K562 (cell line): ENCODE data around the gene JMJD1C. TPM values are rescaled to one million over a fixed set of nuclear protein-coding genes. Genes with fewer than 3 reads are reported as not detected.

Source experiments
- ATAC-seq: fragments of 200-7000 bp; cut with Tn5 transposase; 3 replicates; pipeline ENCODE4 v1.9.1; 2020; ENCODE audit warnings: moderate library complexity
- BruUV-seq: library from RNA; stranded (reverse); fragments of 400-500 nt; replicated peaks from 2 replicates; lab custom pipeline; 2021; lab: Mats Ljungman, UMichigan
- CTCF ChIA-PET: fragments of 300-600 bp; formaldehyde crosslinking; extraction: SDS; loops from one replicate; lab custom pipeline; 2021; ENCODE audit warnings: low intra/inter-chr PET ratio; lab: Yijun Ruan, JAX
- POLR2A ChIA-PET: fragments of 300-600, 350-650 bp; sonication (Branson Sonifier 250); formaldehyde crosslinking; extraction: SDS; loops from one replicate; lab custom pipeline; 2021; ENCODE audit warnings: antibody characterized with exemption, inconsistent platforms; lab: Yijun Ruan, JAX
- DNase-seq, 4 experiments: peaks; one replicate each; pipeline versions ENCODE4 v3.0.0 to v3.0.0-alpha.2; 2011 to 2018; ENCODE audit warnings: low spot score in 3 of 4, mixed read lengths in 3 of 4; ENCODE audit errors: extremely low read depth in 1 of 4
- FAIRE-seq: peaks from 2 replicates; lab custom pipeline; 2011; peaks lifted over from hg19 to GRCh38; lab: Jason Lieb, UNC
- H2AFZ ChIP-seq: 2 replicates; pipeline ENCODE4 v1.6.0; 2011; ENCODE audit warnings: low read depth, low read length, control low read depth, inconsistent platforms
- H3K27ac ChIP-seq: fragments of 200-600 bp; 3 replicates; pipeline ENCODE4 v1.8.0; 2011; ENCODE audit warnings: low read depth, mild to moderate bottlenecking, control low read depth, inconsistent platforms, low read length, moderate library complexity, mixed read lengths; ENCODE audit errors: extremely low read depth
- H3K27me3 ChIP-seq, 2 experiments: fragments of 300-600 bp in 1 of 2; 2 replicates in 1 of 2; 3 replicates in 1 of 2; pipeline versions ENCODE4 v1.6.0 to v1.8.0; 2011; ENCODE audit warnings: inconsistent platforms in 2 of 2, low read length in 2 of 2, mild to moderate bottlenecking in 1 of 2, mixed read lengths in 1 of 2, moderate library complexity in 1 of 2; ENCODE audit not compliant: control insufficient read depth in 2 of 2, insufficient read depth in 2 of 2
- H3K36me3 ChIP-seq: fragments of 300-600 bp; 3 replicates; pipeline ENCODE4 v1.8.0; 2011; ENCODE audit warnings: mild to moderate bottlenecking, low read length, inconsistent platforms; ENCODE audit not compliant: control insufficient read depth, insufficient read depth
- H3K4me1 ChIP-seq, 2 experiments: fragments of 200-600 bp in 1 of 2; replicated peaks in 1 of 2; 2 replicates in 1 of 2; 3 replicates in 1 of 2; pipeline versions ENCODE4 v1.5.1 to v1.8.0; 2011; ENCODE audit warnings: inconsistent platforms in 2 of 2, low read length in 2 of 2, mild to moderate bottlenecking in 1 of 2, mixed read lengths in 1 of 2, moderate library complexity in 1 of 2; ENCODE audit not compliant: control insufficient read depth in 2 of 2, insufficient read depth in 2 of 2
- H3K4me2 ChIP-seq: 2 replicates; pipeline ENCODE4 v1.6.1; 2011; ENCODE audit warnings: low read length, control low read depth, inconsistent platforms, mixed read lengths; ENCODE audit not compliant: insufficient read depth
- H3K4me3 ChIP-seq: fragments of 200-600 bp; sonication (generic), shearing (Covaris generic); 2 replicates; pipeline ENCODE4 v1.5.1; 2016; ENCODE audit warnings: control low read depth, inconsistent platforms
- H3K79me2 ChIP-seq: fragments of 200-600 bp; 3 replicates; pipeline ENCODE4 v1.8.0; 2011; ENCODE audit warnings: low read length, inconsistent platforms; ENCODE audit not compliant: control insufficient read depth, insufficient read depth
- H3K9ac ChIP-seq, 2 experiments: 2 replicates each; pipeline versions ENCODE4 v1.6.0 to v1.6.1; 2011; ENCODE audit warnings: low read depth in 2 of 2, low read length in 2 of 2, control low read depth in 1 of 2, inconsistent platforms in 1 of 2, mild to moderate bottlenecking in 1 of 2, mixed read lengths in 1 of 2; ENCODE audit not compliant: insufficient read depth in 1 of 2
- H3K9me1 ChIP-seq: one replicate; pipeline ENCODE4 v1.6.0; 2011; ENCODE audit warnings: inconsistent platforms, mild to moderate bottlenecking, low read length, moderate library complexity; ENCODE audit not compliant: control insufficient read depth, insufficient read depth
- H3K9me3 ChIP-seq: replicated peaks from 2 replicates; pipeline ENCODE4 v1.5.1; 2011; ENCODE audit warnings: low read depth, low read length, inconsistent platforms; ENCODE audit not compliant: control insufficient read depth, insufficient read depth
- H4K20me1 ChIP-seq: replicated peaks from 2 replicates; pipeline ENCODE4 v1.6.1; 2011; ENCODE audit warnings: low read length, inconsistent platforms, mixed read lengths; ENCODE audit not compliant: control insufficient read depth, insufficient read depth
- CHD4 ChIP-seq: fragments of 200-600 bp; sonication (generic); IDR thresholded peaks from 3 replicates; pipeline ENCODE4 v1.6.1; 2012; ENCODE audit warnings: low read depth, mild to moderate bottlenecking, mixed read lengths, low read length, inconsistent platforms; ENCODE audit not compliant: insufficient read depth, insufficient replicate concordance, poor library complexity, severe bottlenecking
- EHMT2 ChIP-seq: fragments of 450-650 bp; IDR thresholded peaks from 2 replicates; pipeline ENCODE4 v1.6.1; 2018; ENCODE audit warnings: antibody characterized with exemption
- FOXA1 ChIP-seq: fragments of 450-650 bp; IDR thresholded peaks from 2 replicates; pipeline ENCODE4 v1.6.1; 2016; ENCODE audit warnings: mild to moderate bottlenecking, borderline replicate concordance
- FOXK2 ChIP-seq, 2 experiments: fragments of 450-650 bp; IDR thresholded peaks in 1 of 2; conservative IDR thresholded peaks in 1 of 2; 2 replicates each; pipeline ENCODE4 v1.6.1; 2016; ENCODE audit warnings: low read depth in 2 of 2, mild to moderate bottlenecking in 1 of 2
- KLF1 ChIP-seq: fragments of 450-650 bp; IDR thresholded peaks from 2 replicates; pipeline ENCODE4 v1.6.1; 2016; ENCODE audit warnings: missing genetic modification characterization, missing compliant biosample characterization
- MAFK ChIP-seq: IDR thresholded peaks from 2 replicates; pipeline ENCODE4 v1.6.1; 2011; ENCODE audit warnings: low read length, improper control_type of control experiment
- NR1H2 ChIP-seq: sonication (generic); formaldehyde crosslinking; IDR thresholded peaks from 2 replicates; pipeline ENCODE4 v1.4.0; 2020; ENCODE audit warnings: mild to moderate bottlenecking, missing genetic modification reagents
- PHB ChIP-seq: fragments of 250-450 bp; sonication (Bioruptor Pico); IDR thresholded peaks from 2 replicates; pipeline ENCODE4 v1.5.0; 2021
- PTBP1 ChIP-seq: fragments of 200-400 bp; formaldehyde crosslinking; IDR thresholded peaks from 2 replicates; pipeline ENCODE4 v1.6.1; 2017; ENCODE audit warnings: low read depth, low read length
- ZFP36 ChIP-seq: fragments of 150-350 bp; IDR thresholded peaks from 2 replicates; pipeline ENCODE4 v1.6.1; 2018; ENCODE audit warnings: low read length, low read depth; ENCODE audit not compliant: partially characterized antibody
- ZNF512 ChIP-seq: IDR thresholded peaks from 2 replicates; pipeline ENCODE4 v1.6.1; 2016; ENCODE audit warnings: missing genetic modification characterization, missing compliant biosample characterization
- WGBS: fragments of 100-300 bp; shearing (Covaris generic); methylation state at CpG from one replicate; pipeline ENCODE4 v1.1.6; 2016; ENCODE audit warnings: low coverage, mixed read lengths; ENCODE audit not compliant: insufficient coverage; ENCODE audit errors: missing lambda C conversion rate; 5-methylcytosine and 5-hydroxymethylcytosine counted together
- in situ Hi-C: fragments of 300-500 bp; cut with MboI; formaldehyde crosslinking; loops from 4 replicates; pipeline ENCODE4 v1.15.0; 2018; ENCODE audit warnings: inconsistent platforms, mixed read lengths
- intact Hi-C: fragments of 100-400 bp; cut with micrococcal nuclease; formaldehyde crosslinking; loops from 2 replicates; pipeline ENCODE4 v1.14.2; 2022
- polyA plus RNA-seq, 8 experiments: library from polyadenylated mRNA; depleted of rRNA in 4 of 8; stranded (reverse) in 5 of 8; unstranded in 3 of 8; fragments of >200 nt; fragmentation: Nextera tagmentation in 2 of 8; fragmentation: Illumina TruSeq in 1 of 8; extraction: Ambion mirVana in 2 of 8; extraction: Trizol in 1 of 8; gene quantifications; 2 replicates each; pipeline versions ENCODE4 v1.2.1 to v1.2.3, GENCODE V29; 2011 to 2014; ENCODE audit warnings: inconsistent platforms in 1 of 8, missing spikeins in 1 of 8
- total RNA-seq, 7 experiments: library from RNA; depleted of rRNA in 6 of 7; stranded (reverse); fragments of >200 nt in 6 of 7; fragmentation: Illumina TruSeq in 2 of 7; extraction: Trizol in 2 of 7; gene quantifications; 2 replicates each; pipeline versions ENCODE4 v1.2.1 to v1.2.3, GENCODE V29; 2011 to 2021; ENCODE audit warnings: low replicate concordance in 1 of 7
- TF ChIP-seq, protein P1 (sequence below): IDR thresholded peaks from 2 replicates; pipeline ENCODE4 v1.6.1; 2011; ENCODE audit not compliant: insufficient read length; ENCODE audit errors: extremely low read depth
- TF ChIP-seq, protein P2 (sequence below): fragments of 450-650 bp; IDR thresholded peaks from 2 replicates; pipeline ENCODE4 v1.6.1; 2016
- TF ChIP-seq, protein P3 (sequence below): fragments of 450-650 bp; formaldehyde crosslinking; IDR thresholded peaks from 2 replicates; pipeline ENCODE4 v1.4.0; 2020; ENCODE audit warnings: mild to moderate bottlenecking, moderate library complexity
- TF ChIP-seq, protein P4 (sequence below): fragments of 450-650 bp; formaldehyde crosslinking; conservative IDR thresholded peaks from 2 replicates; pipeline ENCODE4 v1.4.0; 2022; ENCODE audit warnings: mild to moderate bottlenecking, missing genetic modification characterization

Gene JMJD1C
- total and polyA plus RNA-seq, 9 of the 15 experiments (the other 6 are each of a cell fraction or from before 2014, with no cell fraction given): 25.3 to 68.0 (median 47.2) TPM

- no peak for FAIRE-seq
- H2AFZ ChIP-seq: no peak overlapping the region
- POLR2A ChIA-PET: interaction anchor here (1.0 kb wide), 1 partner anchor 12 kb away, joined by 4 read pairs; no protein-coding TSS in a partner anchor
- BruUV-seq: no TSS peak
- H3K9me1 ChIP-seq: no peaks in the 10 kb centered on the region
- CTCF ChIA-PET: no interaction called here
- H4K20me1 ChIP-seq: no peaks in the 10 kb centered on the region
- peaks cover 34% of the 10 kb centered on the region for H3K79me2 ChIP-seq
- 0 out of 3 replicates have a peak, but pooled peaks cover 4% of the 10 kb centered on the region for H3K36me3 ChIP-seq
- TF ChIP-seq, protein P1, sequence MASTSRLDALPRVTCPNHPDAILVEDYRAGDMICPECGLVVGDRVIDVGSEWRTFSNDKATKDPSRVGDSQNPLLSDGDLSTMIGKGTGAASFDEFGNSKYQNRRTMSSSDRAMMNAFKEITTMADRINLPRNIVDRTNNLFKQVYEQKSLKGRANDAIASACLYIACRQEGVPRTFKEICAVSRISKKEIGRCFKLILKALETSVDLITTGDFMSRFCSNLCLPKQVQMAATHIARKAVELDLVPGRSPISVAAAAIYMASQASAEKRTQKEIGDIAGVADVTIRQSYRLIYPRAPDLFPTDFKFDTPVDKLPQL: no peak
- TF ChIP-seq, protein P2, sequence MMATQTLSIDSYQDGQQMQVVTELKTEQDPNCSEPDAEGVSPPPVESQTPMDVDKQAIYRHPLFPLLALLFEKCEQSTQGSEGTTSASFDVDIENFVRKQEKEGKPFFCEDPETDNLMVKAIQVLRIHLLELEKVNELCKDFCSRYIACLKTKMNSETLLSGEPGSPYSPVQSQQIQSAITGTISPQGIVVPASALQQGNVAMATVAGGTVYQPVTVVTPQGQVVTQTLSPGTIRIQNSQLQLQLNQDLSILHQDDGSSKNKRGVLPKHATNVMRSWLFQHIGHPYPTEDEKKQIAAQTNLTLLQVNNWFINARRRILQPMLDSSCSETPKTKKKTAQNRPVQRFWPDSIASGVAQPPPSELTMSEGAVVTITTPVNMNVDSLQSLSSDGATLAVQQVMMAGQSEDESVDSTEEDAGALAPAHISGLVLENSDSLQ: no peak
- TF ChIP-seq, protein P3, sequence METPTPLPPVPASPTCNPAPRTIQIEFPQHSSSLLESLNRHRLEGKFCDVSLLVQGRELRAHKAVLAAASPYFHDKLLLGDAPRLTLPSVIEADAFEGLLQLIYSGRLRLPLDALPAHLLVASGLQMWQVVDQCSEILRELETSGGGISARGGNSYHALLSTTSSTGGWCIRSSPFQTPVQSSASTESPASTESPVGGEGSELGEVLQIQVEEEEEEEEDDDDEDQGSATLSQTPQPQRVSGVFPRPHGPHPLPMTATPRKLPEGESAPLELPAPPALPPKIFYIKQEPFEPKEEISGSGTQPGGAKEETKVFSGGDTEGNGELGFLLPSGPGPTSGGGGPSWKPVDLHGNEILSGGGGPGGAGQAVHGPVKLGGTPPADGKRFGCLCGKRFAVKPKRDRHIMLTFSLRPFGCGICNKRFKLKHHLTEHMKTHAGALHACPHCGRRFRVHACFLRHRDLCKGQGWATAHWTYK (CRISPR knock-in tag): no peak
- no peak for TF ChIP-seq FOXA1
- no peak for TF ChIP-seq PTBP1
- no peak for TF ChIP-seq FOXK2 (conservative IDR thresholded peaks at IDR 0.05 in 1 of 2, IDR thresholded peaks at IDR 0.05 in 1 of 2; ENCODE audit: low read depth in 2 of 2)
- no peak for TF ChIP-seq NR1H2
- no peak for TF ChIP-seq CHD4
- TF ChIP-seq KLF1 (tag): no peak
- TF ChIP-seq MAFK: no peak
- TF ChIP-seq, protein P4, sequence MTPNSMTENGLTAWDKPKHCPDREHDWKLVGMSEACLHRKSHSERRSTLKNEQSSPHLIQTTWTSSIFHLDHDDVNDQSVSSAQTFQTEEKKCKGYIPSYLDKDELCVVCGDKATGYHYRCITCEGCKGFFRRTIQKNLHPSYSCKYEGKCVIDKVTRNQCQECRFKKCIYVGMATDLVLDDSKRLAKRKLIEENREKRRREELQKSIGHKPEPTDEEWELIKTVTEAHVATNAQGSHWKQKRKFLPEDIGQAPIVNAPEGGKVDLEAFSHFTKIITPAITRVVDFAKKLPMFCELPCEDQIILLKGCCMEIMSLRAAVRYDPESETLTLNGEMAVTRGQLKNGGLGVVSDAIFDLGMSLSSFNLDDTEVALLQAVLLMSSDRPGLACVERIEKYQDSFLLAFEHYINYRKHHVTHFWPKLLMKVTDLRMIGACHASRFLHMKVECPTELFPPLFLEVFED (CRISPR knock-in tag): no peak
- no peak for TF ChIP-seq EHMT2
- TF ChIP-seq ZFP36: no peak
- no peak for TF ChIP-seq PHB (CRISPR knock-in tag)
- TF ChIP-seq ZNF512 (tag): no peak
- WGBS: 71% methylated on average over 4 of the region's 4 CpGs
- no peak overlapping the region for H3K27ac ChIP-seq
- no peak overlapping the region for H3K9ac ChIP-seq
- in situ Hi-C loops (no loop called here), intact Hi-C loops (no loop called here)
- ATAC-seq: no peak
- H3K4me1 ChIP-seq: peaks cover 0 to 6% of the 10 kb centered on the region in 2 experiments; a peak in 1 of 5 replicates
- H3K4me2 ChIP-seq: no peak overlapping the region
- H3K27me3 ChIP-seq: no peaks in the 10 kb centered on the region
- DNase-seq: no peak
- no peak overlapping the region for H3K4me3 ChIP-seq
- H3K9me3 ChIP-seq: peaks cover 5% of the 10 kb centered on the region; the same call in 1 of the 2 replicates
These were observed 27.2 kb upstream of the JMJD1C start for GRCh38 chr10:63493004-63493403.
